GM21786 (cell line): Measurements from ENCODE around the gene GNAI3.

Experiments
- ATAC-seq: cut with Tn5 transposase; IDR thresholded peaks from one replicate; pipeline ENCODE4 v1.9.1; 2021; ENCODE audit not compliant: unreplicated experiment

Gene GNAI3

DNA sequence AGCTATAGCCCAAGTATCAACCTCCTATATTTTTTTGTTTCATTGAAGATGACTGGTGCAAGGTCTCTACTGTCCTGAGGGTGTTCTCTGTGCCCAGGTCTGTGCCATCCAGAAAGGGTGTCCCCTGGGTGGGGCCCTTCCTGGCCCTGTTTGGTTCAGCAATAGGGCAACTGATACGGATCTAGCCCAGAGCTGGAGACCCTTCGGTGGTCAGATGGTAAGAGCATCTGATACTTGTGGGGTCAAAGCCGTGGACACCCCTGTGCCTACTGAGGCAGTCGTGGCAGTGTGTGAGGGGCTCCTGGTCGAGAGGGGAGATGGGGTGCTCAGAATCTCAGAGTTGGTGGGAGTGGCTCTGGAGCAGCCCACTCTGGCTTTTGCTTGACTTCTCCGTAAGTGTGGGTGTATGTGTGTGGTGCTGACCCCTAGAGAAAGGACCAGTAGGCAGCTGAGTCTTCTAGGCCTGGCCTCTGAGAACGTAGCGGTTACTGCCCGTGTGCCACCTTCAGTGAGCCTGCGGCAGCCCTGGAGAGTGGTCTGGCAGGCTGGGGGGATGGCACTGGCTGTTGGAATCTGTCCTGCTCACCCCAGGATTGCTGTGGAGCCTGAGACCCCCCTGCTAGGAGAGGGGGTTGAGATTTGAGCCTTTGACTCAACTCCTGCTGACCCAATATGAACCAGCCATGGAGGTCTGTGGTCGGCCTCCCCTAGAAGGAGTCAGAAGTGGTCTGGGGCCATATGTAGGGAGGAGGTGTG lies 73.9 kb downstream of the GNAI3 start:
- no peak for ATAC-seq

DNA sequence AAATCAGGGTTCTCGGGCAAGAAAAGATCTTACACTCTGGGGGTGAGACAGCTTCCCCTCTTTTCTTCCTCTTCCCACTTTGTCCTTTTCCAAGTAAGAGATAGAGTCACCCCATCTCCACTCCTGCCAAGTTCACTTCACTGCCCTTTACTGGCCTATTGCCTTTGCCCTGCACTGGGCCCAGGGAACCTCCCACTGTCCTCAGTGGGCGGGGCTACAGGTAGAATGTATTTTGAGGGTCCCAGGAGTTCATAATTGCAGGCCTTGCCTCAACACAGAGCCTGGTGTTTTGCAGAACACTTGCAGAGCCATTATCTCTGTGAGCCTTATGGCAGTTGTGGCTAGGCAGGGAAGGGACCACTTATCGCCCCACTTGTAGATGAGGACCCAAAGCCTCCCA lies 74.5 kb downstream of the GNAI3 start:
- no peak for ATAC-seq

DNA sequence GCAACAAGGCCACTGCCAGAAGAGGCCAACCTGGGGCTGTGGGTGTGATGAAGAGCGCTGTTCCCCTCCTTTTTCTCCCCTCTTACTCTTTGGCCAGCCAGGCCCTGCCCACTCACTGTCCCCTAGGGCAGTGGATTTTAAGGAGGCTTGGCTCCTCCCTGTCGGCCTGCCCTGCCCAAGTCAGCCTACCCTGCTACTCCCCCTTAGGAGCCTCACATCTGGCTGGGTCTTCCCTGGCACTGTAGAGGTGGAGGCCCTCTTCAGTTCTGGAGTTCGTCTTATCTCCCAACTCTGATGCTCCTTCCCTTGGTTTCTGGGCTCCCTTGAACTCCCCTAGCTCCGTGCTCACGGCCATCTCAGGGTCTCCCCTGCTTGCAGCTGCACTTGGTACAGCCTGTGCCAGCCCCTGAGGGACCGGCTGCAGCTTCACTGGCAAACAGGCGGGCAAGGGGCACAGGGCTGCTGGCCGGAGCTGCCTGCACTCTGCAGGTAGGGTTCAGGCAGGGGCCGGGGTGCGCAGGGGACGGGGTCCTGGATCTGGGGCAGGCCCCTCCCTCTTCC lies 75.3 kb downstream of the GNAI3 start:
- ATAC-seq: no peak

DNA sequence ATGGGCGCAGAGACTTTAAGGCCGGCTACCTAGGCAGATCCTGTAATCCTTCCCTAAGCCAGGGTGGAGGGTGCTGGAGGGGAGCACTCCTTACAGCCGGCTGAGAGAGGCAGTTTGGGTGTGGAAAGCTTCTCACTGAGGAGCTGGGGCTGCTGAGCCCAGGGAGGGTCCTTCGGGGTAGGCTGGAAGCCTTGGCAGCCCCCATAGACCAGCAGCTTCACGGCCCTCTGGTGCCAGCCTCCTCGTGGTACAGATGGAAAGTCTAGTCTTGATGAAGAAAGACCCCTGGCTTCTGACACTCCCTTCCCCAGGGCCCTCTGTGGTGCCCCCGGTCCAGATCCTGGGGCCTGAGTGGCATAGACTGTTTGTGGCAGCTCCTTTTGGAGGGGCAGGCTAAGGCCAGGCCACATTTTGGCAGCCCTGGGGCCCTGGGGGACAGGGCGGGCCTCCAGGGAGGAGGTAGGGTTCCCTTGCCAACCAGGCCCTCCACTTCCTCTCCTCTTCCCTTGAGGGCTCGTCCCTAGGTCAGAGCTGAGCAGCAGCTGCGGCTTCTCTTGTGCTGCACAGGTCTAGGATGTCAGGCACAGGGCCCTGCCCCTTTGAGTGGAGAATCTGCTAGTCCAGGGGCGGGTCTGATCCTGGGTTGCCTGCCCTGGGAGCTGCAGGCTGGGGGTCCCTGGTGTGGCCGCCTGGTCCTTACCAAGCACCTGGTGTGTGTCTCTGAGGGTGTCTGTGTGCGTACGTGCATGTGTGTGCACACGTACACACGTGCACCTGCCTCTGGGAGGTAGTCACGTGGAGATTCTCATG lies 76.0 kb downstream of the GNAI3 start:
- no peak for ATAC-seq

DNA sequence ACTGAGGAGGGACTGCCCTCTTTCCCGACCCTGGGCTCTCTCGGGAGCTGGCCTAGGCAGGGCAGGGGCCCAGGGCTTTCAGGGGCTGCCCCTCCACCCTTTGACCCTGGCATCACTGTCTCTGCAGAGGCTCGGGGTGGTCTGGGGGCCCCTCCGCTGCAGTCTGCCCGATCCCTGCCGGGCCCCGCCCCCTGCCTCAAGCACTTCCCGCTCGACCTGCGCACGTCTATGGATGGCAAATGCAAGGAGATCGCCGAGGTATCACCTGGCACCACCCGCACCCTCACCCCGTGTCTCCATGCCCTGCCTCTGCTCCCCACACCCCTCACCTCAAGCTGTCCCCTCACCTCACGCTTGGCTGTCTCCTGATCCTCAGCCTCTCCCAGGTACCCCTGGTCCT lies 76.8 kb downstream of the GNAI3 start:
- no peak for ATAC-seq

DNA sequence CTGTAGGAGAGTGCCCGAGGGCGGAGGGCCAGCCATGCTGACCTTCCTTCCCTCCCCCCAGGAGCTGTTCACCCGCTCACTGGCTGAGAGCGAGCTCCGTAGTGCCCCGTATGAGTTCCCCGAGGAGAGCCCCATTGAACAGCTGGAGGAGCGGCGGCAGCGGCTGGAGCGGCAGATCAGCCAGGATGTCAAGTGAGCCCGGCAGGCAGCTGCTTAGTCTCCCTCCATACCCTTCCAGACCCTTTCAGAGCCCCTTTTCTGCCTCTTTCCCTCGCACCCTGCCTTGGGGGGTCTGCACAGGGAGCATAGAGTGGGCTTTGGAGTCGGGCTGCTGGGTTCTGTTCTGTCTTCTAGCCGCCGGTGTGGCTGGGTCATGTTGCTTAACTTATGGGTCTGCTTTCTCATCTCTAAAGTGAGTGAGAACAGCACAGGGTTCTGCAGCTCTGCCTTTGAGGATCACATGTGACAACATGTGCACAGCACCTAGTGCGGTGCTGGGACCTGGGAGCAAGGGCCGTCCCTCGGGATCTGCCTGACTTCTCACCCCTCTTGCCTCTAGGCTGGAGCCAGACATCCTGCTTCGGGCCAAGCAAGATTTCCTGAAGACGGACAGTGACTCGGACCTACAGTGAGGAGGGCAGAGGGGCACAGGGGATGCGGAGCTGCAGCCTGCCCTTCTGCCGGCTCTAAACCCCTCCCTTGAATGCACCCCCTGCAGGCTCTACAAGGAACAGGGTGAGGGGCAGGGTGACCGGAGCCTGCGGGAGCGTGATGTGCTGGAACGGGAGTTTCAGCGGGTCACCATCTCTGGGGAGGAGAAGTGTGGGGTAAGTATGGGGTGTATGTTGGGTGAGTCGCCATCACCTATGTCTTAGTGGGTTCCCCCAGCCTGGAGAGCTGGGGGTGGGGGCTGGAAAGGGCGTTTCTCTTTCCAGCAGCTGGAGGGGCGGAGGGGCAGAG lies 77.5 kb downstream of the GNAI3 start:
- ATAC-seq: no peak

DNA sequence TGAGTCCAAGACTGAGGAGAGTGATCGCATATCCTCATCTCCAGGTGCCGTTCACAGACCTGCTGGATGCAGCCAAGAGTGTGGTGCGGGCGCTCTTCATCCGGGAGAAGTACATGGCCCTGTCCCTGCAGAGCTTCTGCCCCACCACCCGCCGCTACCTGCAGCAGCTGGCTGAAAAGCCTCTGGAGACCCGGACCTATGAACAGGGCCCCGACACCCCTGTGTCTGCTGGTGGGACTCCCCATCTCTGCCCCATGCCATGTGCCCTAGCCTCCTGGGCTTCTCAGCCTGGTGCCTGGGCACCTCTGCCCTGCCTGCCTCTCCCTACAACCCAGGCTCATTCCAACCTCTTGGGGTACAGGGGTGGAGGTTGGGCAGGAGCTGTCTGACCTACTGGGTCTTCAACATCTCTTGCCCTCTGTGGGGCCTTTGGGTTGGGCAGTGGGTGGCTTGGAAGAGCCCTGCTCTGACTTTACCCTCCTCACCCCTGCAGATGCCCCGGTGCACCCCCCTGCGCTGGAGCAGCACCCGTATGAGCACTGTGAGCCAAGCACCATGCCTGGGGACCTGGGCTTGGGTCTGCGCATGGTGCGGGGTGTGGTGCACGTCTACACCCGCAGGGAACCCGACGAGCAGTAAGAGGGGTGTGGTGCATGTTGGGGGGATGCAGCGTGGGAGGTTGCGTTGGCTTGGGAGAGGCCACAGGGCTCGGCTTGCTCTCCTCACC lies 78.4 kb downstream of the GNAI3 start:
- no peak for ATAC-seq

DNA sequence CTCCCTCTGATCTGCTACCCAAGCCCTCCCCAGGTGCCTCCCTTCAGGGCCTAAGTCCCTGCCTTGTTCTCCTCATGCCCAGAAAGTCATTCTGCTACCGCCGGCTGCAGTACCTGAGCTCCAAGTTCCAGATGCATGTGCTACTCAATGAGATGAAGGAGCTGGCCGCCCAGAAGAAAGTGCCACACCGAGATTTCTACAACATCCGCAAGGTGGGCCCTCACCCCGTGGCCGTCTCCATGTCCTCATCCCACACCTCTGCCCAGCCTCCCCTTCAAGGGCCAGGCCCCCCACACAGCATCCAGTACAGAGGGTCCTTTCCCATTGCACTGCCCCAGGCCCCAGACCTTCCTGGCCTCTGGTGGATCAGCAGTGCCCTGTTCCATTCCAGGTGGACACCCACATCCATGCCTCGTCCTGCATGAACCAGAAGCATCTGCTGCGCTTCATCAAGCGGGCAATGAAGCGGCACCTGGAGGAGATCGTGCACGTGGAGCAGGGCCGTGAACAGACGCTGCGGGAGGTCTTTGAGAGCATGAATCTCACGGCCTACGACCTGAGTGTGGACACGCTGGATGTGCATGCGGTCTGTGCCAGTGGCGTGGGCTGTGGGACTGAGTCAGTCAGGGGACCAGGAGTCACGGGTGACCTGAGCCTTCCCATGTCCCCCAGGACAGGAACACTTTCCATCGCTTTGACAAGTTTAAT lies 79.4 kb downstream of the GNAI3 start:
- no peak for ATAC-seq

DNA sequence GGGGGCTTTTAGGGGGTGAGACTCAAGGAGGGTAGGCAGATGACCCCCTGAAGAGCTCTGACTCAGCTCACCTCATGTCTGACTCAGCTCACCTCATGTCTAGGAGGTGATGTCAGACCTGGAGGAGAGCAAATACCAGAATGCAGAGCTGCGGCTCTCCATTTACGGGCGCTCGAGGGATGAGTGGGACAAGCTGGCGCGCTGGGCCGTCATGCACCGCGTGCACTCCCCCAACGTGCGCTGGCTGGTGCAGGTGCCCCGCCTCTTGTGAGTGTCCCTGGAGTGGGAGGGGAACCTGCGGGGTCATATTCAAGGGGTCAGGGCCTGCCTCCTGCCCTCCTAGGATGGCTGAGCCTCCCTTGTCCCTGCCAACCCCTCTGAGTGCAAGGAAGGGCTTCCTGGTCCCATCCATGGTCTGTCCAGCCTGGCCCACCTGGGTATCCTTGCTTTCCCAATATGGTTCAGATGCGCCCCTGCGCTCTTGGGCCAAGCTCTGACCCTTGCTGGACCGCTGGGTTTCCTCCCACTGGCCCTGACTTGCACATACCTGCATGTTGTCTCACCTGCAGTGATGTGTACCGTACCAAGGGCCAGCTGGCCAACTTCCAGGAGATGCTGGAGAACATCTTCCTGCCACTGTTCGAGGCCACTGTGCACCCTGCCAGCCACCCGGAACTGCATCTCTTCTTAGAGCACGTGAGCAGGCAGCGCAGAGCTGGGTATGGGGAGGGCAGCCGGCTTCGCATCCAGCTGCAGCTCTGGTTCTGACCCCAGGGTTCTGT lies 80.3 kb downstream of the GNAI3 start:
- no peak for ATAC-seq

DNA sequence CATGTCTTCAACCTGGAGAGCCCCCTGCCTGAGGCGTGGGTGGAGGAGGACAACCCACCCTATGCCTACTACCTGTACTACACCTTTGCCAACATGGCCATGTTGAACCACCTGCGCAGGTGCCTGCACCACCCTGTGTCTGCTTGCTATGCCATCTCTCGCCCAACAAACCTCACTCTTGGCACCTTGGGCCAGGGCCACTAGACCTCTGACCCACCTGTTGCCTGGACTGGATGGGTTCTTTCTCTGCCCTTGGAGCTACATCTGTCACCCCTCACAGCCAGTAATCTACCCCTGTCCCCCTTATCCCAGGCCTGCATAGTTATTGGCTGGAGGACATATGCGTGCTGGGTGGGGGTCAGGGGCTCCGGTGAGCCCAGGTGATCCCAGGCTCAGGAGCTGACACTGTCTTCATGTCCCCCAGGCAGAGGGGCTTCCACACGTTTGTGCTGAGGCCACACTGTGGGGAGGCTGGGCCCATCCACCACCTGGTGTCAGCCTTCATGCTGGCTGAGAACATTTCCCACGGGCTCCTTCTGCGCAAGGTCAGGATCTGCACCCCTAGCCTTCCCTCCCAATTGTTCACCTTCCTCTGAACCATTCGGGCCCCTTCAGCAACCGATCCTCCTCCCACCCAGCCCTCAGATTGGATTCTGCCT lies 81.1 kb downstream of the GNAI3 start:
- ATAC-seq: no peak

DNA sequence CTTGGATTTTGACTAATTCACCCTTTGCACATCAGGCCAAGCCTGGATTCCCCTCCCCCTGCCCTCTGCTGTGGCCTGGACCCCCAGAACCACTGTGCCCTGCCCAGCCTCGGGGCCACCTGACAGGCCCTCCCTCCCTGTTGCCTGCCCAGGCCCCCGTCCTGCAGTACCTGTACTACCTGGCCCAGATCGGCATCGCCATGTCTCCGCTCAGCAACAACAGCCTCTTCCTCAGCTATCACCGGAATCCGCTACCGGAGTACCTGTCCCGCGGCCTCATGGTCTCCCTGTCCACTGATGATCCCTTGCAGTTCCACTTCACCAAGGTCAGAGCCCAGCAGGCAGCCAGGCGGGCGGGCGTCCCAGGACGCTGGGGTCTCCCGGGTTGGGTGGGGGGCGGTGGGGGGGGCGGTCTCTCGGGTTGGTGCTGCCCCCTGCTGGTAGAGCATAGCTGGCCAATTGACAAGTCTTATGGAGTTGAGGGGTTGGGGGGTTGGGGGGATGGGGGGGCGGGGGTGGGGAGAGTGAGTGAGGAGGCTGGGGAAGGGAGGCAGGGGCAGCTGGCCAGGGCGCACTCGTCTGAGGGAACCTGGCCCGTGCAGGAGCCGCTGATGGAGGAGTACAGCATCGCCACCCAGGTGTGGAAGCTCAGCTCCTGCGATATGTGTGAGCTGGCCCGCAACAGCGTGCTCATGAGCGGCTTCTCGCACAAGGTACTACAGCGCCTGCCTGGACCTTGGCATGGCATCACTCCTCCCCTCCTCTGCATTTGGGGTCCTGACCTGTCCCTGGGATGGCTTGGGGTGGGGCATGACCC lies 81.9 kb downstream of the GNAI3 start:
- ATAC-seq: no peak

DNA sequence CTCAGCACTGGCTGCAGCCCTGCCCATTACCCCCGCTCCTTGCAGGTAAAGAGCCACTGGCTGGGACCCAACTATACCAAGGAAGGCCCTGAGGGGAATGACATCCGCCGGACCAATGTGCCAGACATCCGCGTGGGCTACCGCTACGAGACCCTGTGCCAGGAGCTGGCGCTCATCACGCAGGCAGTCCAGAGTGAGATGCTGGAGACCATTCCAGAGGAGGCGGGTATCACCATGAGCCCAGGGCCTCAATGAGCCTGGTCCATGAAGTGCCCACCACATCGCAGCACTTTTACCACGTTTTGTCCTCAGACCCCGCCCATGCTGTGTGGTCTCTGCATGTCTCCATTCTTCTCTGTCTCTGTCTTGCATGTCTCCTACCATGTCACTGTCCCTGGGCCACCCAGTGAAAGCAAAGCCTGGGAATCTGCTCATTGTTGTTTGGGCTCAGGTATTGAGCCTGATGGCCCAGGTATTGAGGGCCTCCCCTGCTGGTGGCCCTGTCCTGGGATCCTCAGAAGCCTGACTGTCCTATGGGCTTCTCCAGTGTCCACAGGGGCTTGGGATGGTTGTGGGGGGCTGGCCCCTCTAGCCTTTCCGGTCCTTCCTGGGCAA lies 82.6 kb downstream of the GNAI3 start:
- no peak for ATAC-seq

DNA sequence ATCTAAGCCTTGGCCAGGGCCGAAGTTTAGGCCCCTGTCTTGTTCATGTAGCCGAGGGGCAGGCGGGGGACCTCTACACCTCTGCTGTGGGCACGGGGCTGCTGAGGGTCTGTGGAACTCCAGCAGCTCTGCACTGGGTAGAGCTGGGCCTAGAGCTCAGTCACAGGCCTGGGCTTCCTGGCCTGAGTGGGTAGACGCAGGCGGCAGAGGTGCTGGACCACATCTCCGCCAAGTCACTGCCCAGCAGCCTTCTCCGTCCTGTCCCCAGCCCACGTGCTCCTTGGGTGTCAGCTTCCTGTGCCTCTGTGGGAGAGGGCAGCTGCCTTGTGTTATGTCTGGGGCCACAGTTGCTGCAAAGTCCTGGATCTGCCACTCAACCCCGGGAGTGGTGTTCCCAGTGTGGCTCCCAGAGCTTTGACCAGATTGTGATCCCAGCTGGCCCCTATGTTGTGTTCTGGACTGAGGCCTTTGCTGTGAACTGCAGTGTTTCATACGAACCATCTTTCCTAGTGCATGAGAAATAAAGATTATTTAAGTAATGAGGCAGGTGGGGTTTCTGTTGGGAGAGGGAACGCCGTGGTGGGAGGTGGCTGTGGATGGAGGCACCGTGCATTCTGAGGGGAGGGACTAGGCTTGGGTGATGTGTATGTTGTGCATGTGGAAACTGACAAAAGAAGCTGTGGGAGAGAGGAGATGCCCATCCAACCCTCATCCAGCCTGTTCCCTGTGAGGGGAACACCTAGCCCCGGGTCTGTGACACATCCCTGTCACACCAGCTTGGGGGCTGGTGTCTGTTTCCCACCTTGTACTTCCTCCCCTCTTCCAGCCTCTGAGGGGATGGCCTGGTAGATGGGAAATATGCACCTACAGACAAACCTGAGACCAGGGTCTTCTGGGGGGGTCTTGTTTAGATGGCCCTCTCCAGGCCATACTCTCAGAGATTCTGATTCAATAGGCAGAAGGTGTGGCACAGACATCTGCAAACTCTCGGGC lies 83.4 kb downstream of the GNAI3 start:
- ATAC-seq: no peak

DNA sequence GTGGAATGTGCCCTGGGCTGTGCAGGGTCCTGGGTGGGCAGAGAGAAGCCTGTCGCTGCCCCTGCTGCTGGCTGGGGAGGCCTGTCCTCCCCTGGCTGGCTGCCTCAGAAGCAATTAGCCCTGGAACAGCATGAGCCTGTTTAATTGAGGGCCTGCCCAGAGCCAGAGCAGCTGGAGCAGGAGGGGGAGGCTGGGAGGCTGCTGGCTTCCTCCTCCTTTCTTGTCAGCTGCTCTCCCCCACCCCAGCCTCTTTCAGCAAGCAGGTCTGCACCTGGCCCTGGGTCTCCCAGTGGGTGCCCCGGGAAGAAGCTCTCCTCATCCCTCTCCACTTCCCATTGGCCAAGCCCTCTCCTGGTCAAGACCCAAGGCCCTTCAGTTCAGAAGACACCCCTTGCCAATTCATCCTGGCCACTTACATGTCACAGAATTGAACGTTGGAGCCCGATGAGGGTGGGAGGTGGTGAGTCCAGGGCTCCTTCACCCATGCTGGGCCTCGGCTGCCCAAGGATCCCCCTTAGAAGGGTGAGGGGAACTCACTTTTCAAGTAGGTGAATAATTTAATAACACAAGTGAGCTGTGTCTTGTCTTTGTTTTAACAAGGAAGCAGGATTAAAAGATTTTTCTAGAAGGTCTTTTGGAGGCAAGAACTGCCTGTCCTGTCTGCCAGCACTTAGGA lies 84.4 kb downstream of the GNAI3 start:
- ATAC-seq: no peak

DNA sequence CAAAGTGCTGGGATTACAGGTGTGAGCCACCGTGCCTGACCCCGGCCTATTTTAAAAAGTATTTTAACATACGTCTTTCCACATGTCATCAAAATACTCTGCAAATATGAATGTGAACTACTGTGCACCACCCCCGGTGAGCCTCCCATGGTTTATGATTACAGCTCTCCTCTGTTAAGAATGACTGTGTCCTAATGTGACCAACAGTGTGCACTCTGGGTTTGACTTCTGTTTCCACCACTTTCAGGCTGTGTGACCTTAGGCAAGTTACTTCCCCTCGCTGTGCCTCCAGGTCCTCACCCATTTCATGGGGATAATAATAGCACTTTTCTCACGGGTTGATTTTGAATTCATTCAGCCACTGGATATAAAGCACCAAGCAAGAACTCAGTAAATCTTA lies 85.9 kb downstream of the GNAI3 start:
- no peak for ATAC-seq
